GM18868 (cell line): Measurements from ENCODE around the gene CDK14.

Source experiments
- ATAC-seq: cut with Tn5 transposase; IDR thresholded peaks from one replicate; pipeline ENCODE4 v1.9.1; 2021; ENCODE audit warnings: mild to moderate bottlenecking, moderate library complexity; ENCODE audit not compliant: unreplicated experiment

CDK14 gene

DNA sequence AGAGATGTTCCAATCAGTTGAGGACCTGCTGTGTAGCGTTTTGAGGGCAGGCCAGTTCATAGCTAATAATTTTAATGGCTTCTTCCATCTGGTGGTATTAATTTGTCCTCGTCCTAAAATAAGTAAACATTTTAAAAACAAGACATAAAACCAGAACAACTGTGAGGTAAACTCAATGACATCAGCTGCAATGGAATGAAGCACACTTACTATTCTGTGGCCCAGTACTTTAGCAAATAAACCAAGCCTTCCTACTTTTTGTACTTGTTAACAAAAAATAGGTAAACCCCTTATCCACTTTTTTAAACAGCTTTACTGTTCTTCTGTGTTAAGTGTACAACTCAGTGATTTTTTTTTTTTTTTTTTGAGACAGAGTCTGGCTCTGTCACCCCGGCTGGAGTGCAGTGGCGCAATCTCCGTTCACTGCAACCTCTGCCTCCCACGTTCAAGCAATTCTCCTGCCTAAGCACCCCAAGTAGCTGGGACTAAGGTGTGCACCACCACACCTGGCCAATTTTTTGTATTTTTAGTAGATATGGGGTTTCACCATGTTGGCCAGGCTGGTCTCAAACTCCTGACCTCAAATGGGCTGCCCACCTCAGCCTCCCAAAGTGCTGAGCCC lies 639.2 kb downstream of the CDK14 start:
- ATAC-seq = no peak

DNA sequence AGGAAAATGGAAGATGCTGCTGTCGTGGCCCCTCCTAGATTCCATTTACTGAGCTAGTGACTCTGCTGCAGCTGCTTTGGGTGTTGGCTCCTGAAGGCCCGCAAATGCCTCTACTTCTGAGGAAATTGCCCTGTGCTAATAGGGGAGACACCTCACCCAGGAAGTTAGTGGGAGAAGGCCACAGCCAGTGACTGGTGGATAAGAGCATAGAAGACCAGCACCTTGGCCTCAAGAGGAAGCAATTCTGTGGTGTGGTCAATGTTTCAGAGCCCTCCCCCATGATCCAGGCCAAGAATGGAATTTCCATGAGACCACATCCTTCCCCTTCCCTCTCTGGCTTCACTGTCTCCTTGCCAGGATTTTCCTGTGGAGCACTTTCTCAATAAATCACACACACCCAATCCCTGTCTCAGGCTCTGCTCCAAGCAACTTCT lies 643.1 kb downstream of the CDK14 start:
- no peak for ATAC-seq

DNA sequence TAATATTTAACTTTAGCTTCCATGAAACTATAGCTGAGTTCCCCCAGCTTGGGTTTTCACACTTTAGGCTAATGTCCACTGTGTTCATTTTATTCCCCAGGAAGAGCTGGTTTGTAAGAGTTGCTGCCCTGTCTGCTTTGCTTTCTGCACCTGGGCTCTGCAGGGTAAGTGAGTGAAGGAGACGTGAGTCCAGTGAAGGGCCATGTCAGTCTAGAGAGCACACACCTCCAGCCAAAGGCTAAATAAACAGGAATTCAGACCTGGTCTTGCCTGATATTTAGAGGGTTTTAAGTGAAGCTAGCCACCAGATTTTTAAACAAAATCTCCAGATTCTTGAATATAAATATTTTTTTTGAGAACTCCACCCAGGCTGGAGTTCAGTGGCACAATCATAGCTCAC lies 643.7 kb downstream of the CDK14 start:
- ATAC-seq = no peak

DNA sequence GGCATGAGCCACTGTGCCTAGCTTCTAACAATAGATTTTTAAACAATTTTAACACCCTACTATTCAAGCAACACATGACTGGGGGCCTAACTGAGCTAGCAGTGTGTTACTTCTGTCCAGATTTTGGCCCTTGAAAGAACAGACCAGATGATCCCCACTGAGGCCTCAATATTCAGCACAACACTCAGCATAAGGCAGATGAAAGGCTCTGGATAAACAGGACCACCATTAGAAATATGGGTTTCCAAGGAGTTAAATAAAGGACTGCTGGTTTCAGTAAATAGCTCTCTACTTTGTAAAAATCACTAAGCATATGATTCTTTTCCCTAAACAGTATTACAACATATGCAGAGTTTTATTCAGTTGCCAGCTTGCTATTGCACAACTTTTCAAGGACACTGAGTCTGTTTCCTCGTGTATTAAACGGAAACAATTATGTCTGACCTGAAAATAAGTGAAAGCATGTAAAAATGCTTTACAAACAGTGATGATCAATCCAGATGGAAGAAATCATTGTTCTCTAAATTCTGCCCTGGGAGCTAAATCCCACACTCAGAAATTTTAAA lies 644.3 kb downstream of the CDK14 start:
- no peak for ATAC-seq

DNA sequence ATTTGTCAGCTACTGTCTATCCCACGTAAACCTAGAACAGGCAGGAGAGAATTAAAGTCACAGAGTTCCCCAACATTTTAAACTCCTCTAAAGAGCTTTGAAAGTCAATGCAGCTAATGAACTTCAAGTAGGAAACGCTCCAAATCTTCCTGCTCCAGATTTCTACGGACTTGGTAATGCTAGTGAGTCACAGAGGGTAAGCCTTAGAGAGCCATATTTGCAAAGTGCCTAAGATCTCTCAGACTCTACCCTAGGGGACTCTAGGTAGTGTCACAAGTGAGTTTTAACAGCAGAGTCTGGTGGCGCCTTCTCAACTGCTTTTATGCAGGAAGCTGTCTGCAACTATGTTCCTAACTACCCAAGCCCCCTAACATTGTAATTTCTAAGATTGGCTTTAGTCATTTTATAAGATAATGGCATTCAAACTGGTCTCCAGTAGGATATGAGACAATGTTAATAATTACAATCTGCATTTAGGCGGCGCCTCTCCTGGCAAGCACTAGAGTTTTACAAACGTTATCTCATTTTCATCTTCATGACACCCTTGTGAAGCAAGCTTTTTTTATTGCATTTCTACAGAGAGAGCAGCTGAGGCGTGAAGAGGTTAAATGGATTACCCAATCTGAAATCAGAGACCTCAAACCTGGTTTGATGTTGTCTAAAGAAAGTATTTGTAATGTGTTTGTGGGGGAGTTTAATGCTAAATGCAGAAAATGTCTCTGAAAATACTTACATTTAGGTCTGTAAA lies 646.1 kb downstream of the CDK14 start:
- no peak for ATAC-seq

DNA sequence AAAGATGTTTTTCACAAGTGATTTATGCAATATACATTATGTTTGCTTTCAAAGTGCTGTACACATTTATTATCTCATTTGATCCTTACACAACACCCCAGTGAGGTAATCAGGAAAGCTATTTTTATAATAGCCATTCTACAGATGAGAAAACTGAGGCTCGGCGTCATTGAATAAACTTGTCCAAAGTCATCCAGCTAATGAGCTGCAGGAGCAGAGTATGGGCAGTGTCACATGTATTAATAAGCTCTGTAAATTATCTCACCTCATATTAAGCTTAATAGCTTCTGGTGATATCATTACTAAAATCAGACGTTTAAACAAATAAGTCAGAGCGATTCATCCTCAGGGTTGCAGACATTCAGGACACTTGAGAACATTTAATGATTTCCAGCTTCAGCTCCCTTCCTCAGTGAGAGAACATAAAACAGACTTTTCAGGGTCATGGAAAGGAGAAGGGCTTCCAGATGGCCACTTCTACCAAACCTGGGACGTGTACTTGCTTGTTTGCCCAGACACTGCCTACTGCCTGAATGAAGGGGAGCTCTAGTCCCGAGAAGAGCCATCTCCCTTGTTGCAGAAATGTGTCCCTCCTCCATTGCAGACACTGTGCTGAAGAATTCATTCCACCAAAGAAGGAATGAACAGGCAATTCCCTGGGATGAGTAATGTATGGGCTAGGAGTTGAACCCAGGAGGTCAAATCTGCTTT lies 647.6 kb downstream of the CDK14 start:
- no peak for ATAC-seq

DNA sequence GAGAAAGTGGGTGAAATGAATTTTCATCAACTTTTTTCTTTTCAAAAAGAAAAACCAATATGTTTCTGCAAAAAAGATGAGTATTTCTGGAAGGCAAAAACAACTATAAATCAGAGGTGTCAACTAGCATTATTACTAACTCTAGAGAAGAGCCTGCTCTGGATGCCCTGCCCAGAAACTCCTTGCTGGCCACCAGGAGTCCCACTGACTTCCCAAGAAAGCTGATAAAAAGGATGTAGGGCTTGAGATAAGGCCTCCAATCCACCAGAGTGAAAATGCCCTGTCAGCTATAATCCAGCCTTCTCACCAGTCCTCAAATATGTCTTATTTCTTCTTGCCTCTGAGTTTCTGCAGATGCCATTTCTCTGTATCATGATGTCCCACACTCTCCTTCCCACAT lies 651.4 kb downstream of the CDK14 start:
- no peak for ATAC-seq

DNA sequence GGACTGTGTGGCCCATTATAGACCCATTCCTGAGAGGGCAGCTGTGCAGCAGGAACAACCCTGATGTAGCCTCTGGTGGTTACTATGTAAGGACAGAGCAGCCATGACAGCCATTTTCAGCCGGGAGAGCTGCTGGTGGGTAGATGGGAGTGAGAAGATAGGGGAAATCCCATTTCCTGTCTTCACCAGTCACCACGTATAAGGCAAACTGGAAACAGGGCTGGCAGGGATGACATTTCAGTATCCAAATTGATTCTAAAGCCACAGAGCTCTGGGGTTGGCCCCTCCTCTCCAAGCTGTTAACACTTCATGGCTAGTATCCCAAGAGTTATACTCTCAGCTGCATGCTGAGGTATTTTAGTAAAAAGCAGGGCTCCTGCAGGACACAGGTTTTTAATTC lies 652.9 kb downstream of the CDK14 start:
- no peak for ATAC-seq

DNA sequence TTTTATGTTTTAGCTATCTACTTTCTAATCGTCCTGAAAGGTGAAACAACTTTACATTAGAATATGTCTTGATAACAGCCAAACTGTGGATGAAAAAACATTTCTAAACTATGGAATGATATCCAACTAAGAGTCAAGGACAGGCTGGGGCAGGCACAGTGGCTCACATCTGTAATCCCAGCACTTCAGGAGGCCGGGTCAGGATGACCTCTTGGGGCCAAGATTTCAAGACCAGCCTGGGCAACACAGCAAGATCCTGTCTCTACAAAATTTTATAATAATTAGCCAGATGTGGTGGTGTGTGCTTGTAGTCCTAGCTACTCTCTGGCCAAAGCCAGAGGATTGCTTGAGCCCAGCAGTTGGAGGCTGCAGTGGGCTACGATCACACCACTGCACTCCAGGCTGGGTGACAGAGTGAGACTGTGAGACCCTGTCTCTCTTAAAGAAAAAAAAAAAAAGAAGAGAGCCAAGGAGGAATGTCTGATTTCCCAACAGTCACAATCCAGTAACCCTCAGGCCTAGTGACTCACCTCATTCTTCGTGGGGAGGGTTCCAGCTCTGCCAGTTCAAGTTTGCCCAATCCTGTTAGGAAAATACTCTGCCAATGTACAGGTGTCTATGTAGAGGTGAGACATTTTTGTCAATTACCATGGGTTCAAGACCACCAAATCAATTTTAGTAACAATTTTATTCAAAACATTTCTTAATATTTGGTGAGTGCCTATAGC lies 653.5 kb downstream of the CDK14 start:
- ATAC-seq = no peak

DNA sequence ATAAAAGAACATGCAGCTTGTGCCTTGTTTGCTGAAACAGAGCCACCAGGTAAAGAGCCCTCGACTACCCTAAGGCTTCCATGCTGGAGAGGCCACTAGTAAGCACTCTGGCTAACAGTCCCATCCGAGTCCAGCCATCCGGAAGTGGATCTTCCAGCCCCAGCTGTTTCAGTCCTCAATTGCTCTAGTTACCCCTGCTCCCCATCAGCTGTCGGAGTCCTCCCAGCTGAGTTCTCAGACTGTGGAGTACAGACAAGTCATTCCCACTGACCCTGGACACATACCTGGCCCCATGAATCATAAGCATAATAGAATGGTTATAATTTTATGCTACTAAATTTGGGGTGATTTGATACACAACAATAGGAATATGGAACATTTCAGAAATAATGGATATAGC lies 654.6 kb downstream of the CDK14 start:
- ATAC-seq = no peak

DNA sequence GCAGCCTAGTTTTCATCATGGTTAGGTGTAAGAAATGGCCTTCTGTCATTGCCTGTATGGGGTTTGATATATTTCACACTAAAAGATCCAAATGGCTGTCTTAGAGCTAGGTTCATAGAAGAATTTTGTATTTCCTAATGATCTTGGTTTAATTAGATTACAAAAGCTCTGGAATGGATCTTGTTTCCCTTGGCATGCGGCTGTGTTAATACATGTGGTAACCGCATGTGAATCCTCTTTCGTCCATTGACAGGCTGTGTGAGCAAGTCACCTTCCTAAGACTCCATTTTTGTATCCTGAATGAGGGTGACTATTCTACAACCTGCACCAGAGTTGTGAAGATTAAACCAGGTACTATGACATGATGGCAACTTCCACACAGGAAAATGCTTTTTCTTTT lies 655.8 kb downstream of the CDK14 start:
- no peak for ATAC-seq
